ENCODE data around the gene GPC6.
"Not testable (repeated sequence)": the region's sequence is repeated elsewhere in the genome, so short reads cannot be mapped to it uniquely, and the experiment has no call there.

GPC6 gene

DNA sequence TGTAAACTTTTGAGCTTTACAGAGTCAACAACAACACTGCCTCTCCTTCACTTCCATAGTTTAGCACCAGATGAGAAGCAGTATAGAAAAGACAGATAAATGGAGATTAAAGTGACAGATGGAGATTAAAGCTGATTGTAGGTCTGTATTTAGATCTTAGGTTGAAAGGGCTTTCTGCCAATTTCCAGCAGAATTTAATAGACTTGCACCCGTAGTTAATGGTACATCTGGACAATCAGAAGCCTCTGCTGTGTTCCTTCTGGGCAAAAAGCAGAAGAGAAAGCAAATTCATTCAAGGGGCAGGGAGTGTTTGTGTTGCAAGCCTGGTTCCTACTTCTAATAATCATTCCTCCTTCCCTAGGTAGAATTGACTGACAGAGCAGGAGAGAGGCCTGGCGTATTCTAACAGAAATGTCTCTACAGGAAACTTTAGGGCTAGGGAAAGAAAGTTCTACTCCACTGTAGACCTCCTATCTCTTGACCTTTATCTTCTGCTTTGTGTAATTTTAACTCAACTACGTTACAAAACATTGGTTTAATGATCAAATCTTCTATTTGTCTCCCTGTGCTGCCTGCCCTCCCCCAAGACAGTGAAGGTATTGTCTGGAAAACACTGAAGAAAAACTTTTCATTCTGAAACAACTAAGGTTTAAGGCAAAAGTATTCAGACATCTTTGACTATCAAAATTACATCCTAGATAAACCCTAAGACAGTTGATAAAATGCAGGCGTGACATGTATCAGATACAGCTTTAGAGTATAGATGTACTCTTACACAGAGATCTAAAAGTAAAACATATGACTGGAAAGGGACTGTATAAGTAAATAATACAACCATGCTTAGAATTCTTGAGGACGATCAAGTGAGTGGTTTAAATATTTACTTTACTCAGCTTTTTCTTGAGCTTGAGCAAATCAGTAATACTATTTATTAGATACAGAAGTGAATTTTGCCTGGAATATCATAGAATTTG lies 44.4 kb downstream of the GPC6 start:
- DNase-seq = peak; percentile 16

DNA sequence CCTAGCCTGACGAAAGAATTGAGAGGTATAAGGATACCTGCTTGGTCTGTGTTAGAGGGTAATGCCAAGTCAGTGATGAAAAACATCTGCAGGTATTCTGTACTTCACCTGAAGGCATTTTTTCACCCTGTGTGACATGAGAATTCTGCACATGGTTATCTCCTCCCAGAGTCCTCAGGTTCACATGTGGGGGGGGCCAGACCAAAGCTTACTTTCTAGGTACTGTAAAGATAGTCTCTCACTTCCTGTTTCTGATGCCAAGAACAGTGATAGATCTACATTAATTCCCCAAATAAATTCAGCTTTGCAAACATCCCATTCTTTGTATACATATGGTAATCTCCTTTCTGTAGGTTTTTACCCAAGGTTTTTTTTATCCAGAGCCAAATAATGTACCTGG lies 53.4 kb downstream of the GPC6 start:
- DNase-seq = no peak

DNA sequence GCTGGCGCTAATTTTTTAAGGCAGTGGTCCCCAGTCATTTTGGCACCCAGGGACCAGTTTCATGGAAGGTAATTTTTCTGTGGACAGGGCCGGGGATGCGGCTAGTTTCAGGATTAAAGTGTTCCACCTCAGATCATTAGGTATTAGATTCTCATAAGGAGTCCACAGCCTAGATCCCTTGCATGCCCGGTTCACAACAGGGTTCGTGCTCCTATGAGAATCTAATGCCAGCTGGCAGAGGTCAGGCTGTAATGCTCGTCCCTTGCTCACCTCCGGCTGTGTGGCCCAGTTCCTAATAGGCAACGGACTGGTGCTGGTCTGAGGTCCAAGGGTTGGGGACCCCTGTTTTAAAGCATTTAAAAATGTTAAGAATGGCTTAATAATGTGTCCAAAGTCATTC lies 54.1 kb downstream of the GPC6 start:
- DNase-seq = no peak

DNA sequence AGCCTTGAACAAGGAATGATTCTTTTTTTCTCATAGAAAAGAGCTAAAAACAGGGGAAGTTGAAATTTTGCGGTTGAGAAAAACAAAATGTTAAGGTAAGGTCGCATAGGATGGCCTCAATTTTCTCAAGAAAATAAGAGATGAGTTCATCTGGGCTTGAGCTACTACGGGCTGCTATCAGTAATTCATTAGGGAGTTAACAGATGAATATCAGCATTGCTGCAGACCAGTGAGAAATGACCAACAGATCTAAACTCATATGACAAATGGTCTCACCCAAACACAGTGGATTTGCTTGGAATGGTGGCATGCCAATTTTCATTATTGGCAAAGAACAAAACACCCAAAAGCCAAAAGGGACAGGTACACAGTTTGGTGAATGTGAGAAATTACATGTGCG lies 56.6 kb downstream of the GPC6 start:
- no peak for DNase-seq

DNA sequence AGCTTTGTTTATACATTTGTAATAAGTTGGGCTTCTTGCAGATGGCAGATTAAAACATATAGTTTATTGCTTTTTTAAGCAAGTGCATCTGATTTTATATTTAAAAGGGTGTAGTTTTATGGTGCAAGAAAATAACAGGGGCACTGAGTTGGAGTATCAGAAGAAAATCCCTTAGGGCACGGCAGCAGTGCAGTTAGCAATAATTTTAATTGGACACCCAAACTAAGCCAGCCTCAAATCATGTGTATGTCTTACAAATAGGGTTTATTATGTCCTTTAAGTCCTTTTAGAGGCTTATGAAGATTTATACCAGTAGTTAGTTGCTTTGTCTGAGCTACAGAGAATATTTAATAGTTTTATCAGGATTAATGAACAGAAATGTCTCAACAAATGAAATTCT lies 57.5 kb downstream of the GPC6 start:
- DNase-seq = no peak

DNA sequence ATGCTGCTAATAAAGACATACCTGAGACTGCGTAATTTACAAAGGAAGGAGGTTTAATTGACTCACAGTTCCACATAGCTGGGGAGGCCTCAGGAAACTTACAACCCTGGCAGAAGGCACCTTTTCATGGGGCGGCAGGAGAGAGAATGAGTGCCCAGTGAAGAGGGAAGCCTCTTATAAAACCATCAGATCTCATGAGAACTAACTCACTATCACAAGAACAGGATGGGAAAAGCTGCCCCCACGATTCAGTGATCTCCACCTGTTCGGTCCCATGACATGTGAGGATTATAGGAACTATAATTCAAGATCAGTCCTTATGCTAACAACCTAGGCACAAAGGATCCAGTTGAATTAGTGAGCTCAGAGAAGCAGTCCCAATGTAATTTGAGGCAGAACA lies 59.4 kb downstream of the GPC6 start:
- no peak for DNase-seq

DNA sequence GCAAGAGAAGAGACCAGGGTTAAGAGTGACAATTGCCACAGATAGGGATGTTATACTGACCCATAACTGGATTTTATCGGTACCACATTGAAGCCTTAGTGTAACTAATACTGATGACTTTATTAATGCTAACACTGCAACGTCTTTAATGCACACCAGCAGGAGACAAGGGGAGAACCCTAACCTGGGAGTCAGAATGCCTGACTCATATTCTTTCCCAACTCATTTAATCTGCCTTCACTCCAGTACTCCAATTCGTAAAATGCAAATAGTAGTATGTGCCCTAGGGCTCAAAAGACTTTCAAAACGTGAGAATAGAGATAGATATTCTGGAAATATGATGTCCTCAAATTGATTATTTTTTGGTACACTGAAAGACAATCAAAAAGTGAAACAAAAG lies 62.4 kb downstream of the GPC6 start:
- DNase-seq = no peak

DNA sequence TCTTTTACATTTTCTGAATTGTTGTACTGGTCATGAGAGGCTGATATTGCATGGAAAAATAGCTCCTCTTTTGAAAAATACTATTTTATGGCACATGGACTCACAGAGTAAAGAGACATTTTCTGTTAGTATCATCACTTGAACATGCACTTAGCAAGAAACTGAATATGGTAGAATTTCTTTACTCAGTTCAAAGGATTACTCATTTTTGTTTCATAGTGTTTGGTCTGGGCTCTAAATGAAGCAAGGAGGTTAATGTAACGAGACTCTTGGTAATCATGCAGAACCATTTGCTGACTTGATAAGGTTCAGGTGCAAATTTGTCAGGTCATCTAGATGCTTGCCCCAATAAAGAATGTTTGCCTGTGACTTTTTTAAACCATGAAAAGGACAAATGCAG lies 63.2 kb downstream of the GPC6 start:
- DNase-seq = no peak

DNA sequence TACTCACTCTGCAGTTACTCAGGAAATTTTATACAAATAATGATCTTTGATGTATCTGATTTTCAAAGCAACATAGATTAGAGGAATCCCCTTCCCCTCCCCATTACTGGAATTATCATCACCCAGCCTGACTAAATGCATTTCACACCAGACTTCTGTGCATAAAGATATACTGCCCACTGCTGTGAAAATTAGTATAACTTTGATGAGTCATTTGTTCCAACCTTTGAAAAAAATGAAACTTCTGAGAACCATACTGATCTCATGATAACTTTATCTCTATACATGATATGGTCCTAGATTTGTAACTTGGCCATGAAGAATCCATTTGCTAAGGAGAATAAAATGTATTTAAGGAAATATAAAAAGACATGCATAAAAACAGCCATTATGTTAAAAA lies 63.9 kb downstream of the GPC6 start:
- DNase-seq = peak; percentile 50

DNA sequence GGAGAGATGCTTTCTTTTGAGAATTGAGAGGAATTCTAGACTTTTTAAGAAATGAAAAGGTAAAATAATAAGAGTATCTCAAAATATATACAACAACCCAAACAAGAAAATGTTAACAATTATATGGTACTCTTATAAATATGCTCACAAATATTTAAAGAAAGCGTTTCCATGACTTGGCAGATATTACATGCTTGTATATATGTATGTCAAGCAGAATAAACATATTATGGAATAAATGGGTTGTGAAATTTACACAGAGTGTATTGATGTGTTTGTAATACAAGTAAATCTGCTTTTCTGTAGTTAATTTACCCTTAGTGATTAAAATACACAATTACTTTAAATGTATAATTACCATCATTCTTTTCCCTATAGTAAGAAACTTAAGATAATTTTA lies 65.8 kb downstream of the GPC6 start:
- no peak for DNase-seq

DNA sequence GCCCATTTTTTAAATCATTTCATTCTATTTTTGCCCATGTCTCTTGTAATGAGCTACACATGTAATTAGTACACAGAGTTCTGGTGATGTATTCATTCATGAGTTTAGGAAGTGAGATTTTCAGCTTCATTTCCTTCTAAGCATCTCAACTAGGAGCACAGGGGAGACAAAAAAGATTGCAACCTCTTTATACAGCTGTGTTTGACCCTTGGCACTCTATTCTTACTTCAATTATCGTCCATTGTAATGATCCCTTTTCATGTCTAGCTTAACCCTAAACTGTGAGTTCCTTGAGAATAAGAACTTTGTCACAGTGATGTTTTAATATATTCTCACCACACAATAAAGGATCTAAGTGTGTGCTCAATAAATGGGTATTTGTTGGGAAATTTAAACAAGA lies 67.1 kb downstream of the GPC6 start:
- DNase-seq = no peak

DNA sequence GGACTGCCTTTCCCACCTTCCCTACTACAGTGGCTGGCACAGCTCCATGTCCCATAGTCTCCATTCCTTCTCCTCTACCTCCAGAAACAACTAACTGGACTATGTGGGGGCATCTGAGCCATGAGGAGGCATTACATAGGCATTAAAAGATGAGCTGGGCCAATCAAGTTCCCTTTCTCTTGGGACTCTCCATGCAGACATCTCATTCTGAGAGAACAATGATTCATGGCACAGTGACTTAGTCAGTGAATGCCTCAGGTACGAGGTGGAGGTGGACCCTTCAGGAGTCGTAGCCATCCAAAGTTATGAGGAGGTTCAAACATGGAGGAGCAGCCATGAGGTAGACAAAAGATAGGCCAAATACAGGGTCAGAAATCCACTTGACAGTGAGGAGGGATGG lies 70.0 kb downstream of the GPC6 start:
- no peak for DNase-seq

DNA sequence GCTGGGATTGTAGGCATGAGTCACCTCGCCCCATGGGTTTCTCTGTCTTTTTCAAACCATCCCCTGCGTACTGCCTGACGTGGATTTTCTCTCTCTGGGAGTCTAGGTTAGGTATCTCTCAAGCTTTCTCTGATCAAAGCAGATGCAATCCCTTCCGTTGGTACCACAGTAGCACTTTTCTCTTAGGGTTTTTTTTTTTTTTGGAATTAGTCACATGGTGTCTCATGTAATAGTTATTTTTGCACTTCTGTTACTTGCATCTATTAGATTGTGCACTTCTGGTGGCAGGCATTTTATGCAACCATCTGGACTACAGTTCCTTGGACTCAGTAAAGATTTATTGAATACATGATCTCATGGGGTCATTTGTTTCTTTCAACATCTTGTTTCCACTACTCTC lies 72.1 kb downstream of the GPC6 start:
- DNase-seq = peak; percentile 76

DNA sequence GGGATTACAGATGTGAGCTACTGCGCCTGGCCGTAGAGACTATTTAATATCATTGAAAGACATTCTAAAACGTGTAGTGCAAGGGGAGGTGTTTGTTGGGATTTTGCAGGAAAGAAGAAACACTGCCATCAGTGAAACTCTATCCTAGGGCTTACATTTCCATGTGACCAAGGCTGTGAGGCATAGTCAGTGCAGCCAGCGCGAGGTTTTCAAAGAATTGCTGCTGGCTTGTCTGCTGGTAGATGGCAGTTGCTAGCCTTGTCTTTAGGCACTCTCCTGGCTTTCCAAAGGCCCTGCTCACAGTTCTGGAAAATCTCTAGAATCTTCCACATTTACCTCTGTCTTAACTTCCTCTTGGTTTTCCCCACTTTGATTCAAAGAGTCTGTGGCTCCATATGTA lies 77.5 kb downstream of the GPC6 start:
- no peak for DNase-seq

DNA sequence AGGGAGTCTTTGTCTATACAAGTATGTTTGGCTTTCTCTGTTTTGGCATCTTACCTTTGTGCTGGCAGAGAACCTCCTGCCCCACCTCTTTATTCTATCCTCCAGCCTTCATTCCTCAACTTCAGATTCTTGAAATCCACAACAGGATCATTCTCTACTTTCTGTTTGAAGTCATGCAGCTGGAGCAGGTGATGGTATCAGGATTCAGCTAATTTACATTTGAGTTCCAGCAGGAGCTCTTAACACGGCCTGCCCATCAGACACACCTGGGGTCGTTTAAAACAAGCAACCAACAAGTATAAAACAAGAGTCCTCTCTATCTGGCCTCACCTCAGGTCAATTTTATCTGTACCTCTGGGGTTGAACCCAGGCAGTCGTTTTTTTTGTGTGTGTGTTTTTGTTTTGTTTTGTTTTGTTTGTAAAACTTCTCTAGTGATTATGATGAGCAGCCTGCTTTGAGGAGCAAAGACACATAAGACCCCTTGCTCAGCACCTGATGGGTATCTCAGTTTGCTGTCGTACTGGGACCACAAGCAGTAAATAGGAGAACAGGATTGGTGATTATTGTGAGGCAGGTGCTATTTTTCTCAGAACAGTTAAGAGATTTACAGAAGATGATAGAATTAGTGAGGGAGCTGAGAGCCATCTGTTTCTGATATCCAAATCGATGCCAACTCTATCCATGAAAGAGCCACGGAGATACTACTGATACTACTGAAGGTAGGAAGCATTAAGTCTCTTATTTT lies 78.4 kb downstream of the GPC6 start:
- DNase-seq = no peak

DNA sequence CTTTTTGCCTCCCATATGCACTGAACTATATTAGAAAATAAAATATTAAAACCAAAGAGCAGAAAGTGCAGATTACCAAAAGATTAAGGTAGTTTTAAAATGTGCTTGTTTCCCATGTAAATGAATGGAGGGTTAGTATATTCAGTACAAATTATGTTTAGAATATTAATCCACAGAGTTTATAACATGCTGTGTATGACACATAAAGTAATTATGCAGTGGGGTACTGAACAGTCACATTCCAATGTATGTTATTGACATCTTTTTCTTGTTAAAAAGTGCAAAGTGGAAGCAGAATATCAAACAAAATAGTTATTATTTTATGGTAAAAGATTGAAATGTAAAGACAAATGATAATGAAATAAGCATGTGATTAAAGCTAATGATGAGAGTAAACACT lies 79.3 kb downstream of the GPC6 start:
- DNase-seq = peak; percentile 70

DNA sequence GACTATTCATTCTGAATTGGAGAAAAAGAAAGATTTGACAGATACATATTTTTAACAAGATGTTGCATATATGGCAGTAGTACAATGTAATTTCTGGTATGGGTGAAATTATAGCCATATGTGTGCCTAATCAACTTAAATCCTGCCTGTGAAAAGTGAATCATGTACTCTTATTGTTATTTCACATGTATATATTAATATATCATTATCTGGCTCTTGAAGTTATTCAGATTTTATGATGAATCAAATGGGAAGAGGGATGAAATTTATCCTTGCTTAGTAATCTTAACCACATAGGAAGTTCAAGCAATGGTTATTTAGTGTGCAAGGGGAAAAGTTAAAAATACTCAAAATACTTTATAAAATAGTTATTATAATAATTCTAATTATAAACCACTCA lies 80.5 kb downstream of the GPC6 start:
- peak; percentile 72 for DNase-seq

DNA sequence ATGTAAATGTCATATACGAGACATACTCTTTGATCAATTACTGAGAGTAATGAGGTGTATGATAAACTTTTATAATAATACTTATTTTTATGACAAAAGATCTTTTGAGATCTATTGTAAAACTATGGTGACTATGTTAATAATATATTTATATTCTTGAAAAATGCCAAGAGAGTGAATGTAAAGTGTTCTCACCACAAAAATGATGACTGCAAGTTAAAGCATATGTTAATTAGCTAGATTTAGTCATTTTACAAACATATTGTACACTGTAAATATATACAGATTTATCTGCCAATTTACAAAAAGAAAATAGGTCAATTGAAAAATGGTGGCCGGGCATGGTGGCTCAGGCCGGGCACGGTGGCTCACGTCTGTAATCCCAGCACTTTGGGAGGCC lies 81.0 kb downstream of the GPC6 start:
- DNase-seq = peak; percentile 53

DNA sequence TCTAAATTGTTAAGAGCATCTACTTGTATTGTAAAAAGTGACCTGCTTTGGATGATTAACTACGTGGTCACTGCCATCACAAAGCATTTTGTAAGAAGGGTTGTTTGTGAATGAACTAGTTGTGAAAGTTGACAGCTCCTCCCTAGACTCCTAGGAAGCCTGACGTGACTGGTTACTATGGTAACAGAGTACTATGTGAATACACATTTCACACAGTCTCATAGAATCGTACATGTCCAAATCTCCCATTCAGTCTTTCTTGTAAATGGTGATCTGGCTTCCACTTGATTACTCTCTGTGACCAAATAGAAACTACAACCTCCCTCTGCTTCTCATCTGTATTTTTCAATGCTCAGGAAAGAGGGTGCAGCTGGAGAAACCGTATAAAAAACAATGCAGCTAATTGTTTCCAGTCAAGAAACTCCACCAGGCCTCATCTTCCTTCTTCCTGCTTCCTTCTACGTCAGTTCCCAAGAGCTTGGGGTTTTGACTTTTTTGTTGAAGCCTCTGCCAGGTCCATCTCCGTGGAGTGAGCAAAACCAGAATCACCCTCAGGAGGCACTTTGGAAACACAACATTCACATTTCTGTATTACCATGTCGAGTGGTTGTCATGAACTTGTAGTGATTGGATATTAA lies 83.4 kb downstream of the GPC6 start:
- DNase-seq = peak; percentile 89

DNA sequence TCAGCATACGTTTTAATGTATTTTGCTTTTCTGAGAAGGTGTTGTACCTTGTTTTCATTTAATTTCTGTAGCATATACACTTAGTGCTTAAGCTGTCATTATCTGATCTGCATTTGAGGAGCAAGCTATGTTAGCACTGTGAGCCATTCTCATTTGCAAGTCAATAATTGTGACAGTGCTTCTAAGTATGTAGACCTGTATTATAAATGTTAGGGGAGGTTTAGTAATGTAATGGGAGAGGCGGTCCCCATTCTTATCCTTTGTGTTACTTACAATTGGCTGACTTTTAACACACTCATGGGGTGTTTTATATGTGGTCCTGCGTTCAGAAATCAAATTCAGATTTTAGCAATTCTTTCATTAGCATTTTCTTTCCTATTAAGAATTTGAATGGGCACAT lies 90.2 kb downstream of the GPC6 start:
- DNase-seq = no peak

DNA sequence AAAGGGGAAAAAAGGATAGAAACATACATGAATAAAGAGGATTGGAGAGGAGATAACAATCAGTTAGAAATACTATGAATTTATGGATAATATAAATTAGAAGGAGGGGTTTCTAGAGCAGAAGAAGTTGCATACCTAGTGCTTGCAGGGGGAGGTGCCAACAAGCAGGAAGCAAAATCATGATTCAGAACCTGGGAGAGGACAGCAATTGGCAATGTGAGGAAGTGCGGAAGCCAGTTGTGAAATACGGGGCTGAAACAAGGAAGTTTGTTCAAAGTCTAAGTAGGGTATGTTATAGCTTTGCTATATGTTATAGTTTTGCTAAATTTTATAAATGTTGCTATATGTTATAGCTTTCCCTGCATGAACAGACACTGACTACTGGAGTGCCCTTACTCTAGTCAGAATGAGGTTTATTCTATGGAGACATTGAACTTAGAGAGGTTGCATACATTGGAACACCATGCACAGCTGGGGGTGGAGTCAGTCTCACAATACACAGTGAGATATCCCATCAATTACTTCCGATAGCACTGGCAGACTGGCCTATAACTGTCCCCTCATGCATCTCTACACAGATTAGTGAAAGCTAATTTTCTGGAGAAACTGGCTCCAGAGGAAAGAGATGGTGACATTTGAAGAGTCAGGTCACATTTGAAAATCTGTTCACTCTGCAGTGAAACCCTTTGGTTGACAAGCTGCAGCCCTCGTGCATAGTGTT lies 92.1 kb downstream of the GPC6 start:
- DNase-seq = peak; percentile 25

DNA sequence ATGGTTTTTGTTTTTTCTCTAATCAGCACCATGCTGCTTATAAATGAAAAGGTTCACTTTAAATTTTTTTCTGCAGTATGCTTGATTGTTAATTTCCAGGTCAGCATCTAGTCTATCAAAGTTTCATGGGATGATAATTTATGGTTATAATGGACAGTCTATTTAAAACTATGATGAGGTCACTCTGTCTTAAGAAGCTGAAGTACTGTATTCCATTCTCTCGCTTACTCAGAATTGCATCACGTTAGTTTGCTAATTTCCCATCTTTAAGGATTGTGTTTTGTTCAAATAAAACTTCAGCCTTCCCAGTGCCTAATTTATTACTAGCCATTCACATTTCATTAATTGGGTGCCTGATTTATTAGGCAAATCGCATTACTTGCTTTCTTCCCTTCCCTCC lies 94.3 kb downstream of the GPC6 start:
- DNase-seq = peak; percentile 72

DNA sequence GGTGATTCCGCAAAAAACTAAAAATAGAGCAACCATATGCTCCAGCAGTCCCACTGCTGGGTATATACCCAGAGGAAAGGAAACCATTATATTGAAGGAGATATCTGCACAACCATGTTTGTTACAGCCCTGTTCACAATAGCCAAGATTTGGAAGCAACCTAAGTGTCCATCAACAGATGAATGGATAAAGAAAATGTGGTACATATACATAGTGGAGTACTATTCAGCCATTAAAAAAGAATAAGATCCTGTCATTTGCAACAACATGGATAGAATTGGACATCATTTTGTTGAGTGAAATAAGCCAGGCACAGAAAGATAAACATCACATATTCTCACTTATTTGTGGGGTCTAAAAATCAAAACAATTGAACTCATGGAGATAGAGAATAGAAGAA lies 97.3 kb downstream of the GPC6 start:
- not testable (repeated sequence) for DNase-seq

All from HCEC 1CT (cell line).